Stomach (tissue), 9 donors: Measurements from ENCODE around the gene CYP4F3. TPM values are rescaled to one million over a fixed set of nuclear protein-coding genes. Genes with fewer than 3 reads are reported as not detected.

Source experiments
- DNase-seq, 2 donors: peaks; one replicate each; pipeline versions ENCODE4 v3.0.0 to v3.0.0-alpha.2; 2013 to 2019
- H3K27ac ChIP-seq, 5 donors: fragments of 200-600 bp in 4 of 5; sonication (generic) in 4 of 5; one replicate each; pipeline ENCODE4 v1.5.1; 2013 to 2019; ENCODE audit warnings: mild to moderate bottlenecking in 1 of 5, moderate library complexity in 1 of 5
- H3K27me3 ChIP-seq, 3 donors: fragments of 200-600 bp; sonication (generic); one replicate each; pipeline ENCODE4 v1.5.1; 2017 to 2019; ENCODE audit warnings: mixed run types in 1 of 3
- H3K36me3 ChIP-seq, 4 donors: fragments of 200-600 bp; sonication (generic); 1 replicate in 3 of 4; 2 replicates in 1 of 4; pipeline ENCODE4 v1.5.1; 2016 to 2019
- H3K4me1 ChIP-seq, 4 donors: fragments of 200-600 bp; sonication (generic); one replicate each; pipeline ENCODE4 v1.5.1; 2016 to 2019
- H3K4me3 ChIP-seq, 4 donors: fragments of 200-600 bp; sonication (generic) in 3 of 4; one replicate each; pipeline ENCODE4 v1.5.1; 2016 to 2019; ENCODE audit warnings: mild to moderate bottlenecking in 1 of 4
- H3K9me3 ChIP-seq, 4 donors: fragments of 200-600 bp; sonication (generic); one replicate each; pipeline ENCODE4 v1.5.1; 2016 to 2019
- EP300 ChIP-seq: sonication (generic); formaldehyde crosslinking; IDR thresholded peaks from one replicate; pipeline ENCODE4 v1.6.1; 2017; ENCODE audit warnings: antibody characterized with exemption
- POLR2A ChIP-seq, 4 donors: fragments of 450-650 bp; IDR thresholded peaks; one replicate each; pipeline ENCODE4 v1.6.1; 2016; ENCODE audit warnings: antibody characterized with exemption in 4 of 4, control low read depth in 2 of 4, mild to moderate bottlenecking in 1 of 4, moderate library complexity in 1 of 4
- POLR2AphosphoS5 ChIP-seq, 3 donors: sonication (generic); formaldehyde crosslinking; IDR thresholded peaks; one replicate each; pipeline ENCODE4 v1.6.1; 2016; ENCODE audit warnings: antibody characterized with exemption in 3 of 3
- WGBS, 5 donors: extraction: QIAGEN DNeasy Blood & Tissue Kit in 3 of 5; methylation state at CpG; one replicate each; pipeline versions ENCODE4 v1.1.5 to v1.1.7; 2013 to 2018; 5-methylcytosine and 5-hydroxymethylcytosine counted together
- intact Hi-C: fragments of 100-400 bp; cut with DNase I; formaldehyde crosslinking; loops from one replicate; pipeline ENCODE4 v1.15.1; 2023; ENCODE audit warnings: low total_unique reads
- polyA plus RNA-seq, 3 donors: library from polyadenylated mRNA; stranded (reverse); fragments of 200-250 nt; gene quantifications; one replicate each; pipeline ENCODE4 v1.2.3, GENCODE V29; 2013
- total RNA-seq, 5 donors: library from RNA; depleted of rRNA; stranded (reverse); fragments of >200 nt; gene quantifications; one replicate each; pipeline versions ENCODE4 v1.1.0 to v1.2.3, GENCODE V29; 2014 to 2016
- TF ChIP-seq, protein P1 (sequence below), 7 experiments: fragments of 450-650 bp in 4 of 7; fragments of 200-600 bp in 3 of 7; sonication (generic) in 3 of 7; IDR thresholded peaks; one replicate each; pipeline ENCODE4 v1.5.1; 2016 to 2019; ENCODE audit warnings: antibody characterized with exemption in 7 of 7, control low read depth in 2 of 7, mild to moderate bottlenecking in 1 of 7
- donor health status: healthy with polysubstance abuse.
- donor health status: Bipolar disorder and iron deficiency.
- donor health status: healthy.

CYP4F3 gene
- total and polyA plus RNA-seq, 8 donors, result 0.25 to 100 (median 5.4) TPM

DNA sequence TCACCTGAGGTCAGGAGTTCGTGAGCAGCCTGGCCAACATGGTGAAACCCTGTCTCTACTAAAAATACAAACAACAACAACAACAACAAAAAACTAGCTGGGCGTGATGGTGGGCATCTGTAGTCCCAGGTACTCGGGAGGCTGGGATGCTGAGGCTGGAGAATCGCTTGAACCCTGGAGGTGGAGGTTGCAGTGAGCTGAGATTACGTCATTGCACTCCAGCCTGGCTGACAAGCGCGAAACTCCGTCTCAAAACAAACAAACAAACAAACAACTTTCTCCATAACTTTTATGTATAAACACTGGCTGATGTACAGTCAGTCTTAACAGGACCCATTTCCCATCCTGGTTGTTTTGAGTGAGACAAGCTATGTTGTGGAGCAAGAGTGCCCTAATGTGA, 31.4 kb upstream of the CYP4F3 start:
- H3K36me3 ChIP-seq, result no peaks in the 10 kb centered on the region
- 78 to 84% (median 81%) methylated on average over 8 of the region's 8 CpGs for WGBS, 5 donors
- TF ChIP-seq, protein P1, sequence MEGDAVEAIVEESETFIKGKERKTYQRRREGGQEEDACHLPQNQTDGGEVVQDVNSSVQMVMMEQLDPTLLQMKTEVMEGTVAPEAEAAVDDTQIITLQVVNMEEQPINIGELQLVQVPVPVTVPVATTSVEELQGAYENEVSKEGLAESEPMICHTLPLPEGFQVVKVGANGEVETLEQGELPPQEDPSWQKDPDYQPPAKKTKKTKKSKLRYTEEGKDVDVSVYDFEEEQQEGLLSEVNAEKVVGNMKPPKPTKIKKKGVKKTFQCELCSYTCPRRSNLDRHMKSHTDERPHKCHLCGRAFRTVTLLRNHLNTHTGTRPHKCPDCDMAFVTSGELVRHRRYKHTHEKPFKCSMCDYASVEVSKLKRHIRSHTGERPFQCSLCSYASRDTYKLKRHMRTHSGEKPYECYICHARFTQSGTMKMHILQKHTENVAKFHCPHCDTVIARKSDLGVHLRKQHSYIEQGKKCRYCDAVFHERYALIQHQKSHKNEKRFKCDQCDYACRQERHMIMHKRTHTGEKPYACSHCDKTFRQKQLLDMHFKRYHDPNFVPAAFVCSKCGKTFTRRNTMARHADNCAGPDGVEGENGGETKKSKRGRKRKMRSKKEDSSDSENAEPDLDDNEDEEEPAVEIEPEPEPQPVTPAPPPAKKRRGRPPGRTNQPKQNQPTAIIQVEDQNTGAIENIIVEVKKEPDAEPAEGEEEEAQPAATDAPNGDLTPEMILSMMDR (IDR thresholded peaks at IDR 0.05), result no peak
- intact Hi-C loops, result no loop called here
- no peak for DNase-seq
- H3K4me1 ChIP-seq, result no peaks in the 10 kb centered on the region
- H3K4me3 ChIP-seq, result no peak overlapping the region
- no peak overlapping the region for H3K27ac ChIP-seq
- peaks cover 0 to under 1% (median 0%) of the 10 kb centered on the region in 3 donors for H3K27me3 ChIP-seq
- no peaks in the 10 kb centered on the region for H3K9me3 ChIP-seq

DNA sequence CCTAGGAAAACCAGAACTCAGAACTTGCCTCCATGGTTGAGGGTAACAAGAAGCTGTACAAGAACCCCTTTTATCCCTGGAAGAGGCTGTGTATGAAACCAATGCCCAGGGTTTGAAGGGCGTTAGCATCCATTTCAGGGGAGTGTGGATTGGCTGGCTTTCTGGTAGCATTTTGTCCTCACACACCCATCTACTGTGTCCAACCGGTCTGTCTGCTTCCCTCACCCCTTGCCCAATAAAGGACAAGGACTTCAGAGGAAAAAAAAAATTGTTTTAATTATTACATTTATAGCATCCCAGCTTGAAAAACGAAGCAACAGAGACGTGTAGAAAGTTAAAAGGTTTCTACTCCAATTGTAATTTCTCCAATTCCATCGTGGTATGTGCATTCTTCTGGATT, 28.4 kb upstream of the CYP4F3 start:
- Histone ChIP-seq H3K9me3 (no peaks in the 10 kb centered on the region), H3K27me3 (peaks cover 0 to 6% (median 0%) of the 10 kb centered on the region in 3 donors), H3K4me1 (no peaks in the 10 kb centered on the region), H3K27ac (no peak overlapping the region), H3K4me3 (no peak overlapping the region), H3K36me3 (no peaks in the 10 kb centered on the region)
- WGBS, 5 donors, result 45 to 64% (median 55%) methylated on average over 5 of the region's 5 CpGs
- no peak for DNase-seq
- intact Hi-C loops, result no loop called here
- TF ChIP-seq, protein P1 (IDR thresholded peaks at IDR 0.05), result no peak
- TF ChIP-seq POLR2A (IDR thresholded peaks at IDR 0.05) (no peak), EP300 (no peak), POLR2AphosphoS5 (IDR thresholded peaks at IDR 0.05) (no peak)

DNA sequence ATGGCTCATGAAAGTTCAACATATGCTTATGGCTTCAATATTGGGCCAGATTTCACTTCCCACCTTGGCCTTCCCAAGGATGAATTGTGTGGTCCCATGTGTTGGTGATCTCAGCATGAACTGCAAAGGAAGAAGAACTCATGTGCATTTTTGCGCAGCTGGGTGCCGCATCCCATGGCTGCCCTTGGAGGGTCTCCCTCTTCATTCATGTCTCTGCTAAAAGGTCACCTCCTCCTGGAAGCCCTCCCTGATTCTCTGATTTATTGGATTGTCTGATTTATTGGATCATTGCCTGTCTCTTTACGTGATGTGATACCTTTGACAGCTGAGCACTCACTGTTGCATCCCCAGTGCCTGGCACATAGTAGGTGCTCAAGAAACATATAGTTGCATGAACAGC, 27.4 kb upstream of the CYP4F3 start:
- no peaks in the 10 kb centered on the region for H3K4me1 ChIP-seq
- TF ChIP-seq POLR2A (IDR thresholded peaks at IDR 0.05) (no peak), POLR2AphosphoS5 (IDR thresholded peaks at IDR 0.05) (no peak), EP300 (no peak)
- TF ChIP-seq, protein P1 (IDR thresholded peaks at IDR 0.05), result no peak
- H3K4me3 ChIP-seq, result no peak overlapping the region
- no peak overlapping the region for H3K27ac ChIP-seq
- peaks cover 0 to 14% (median 0%) of the 10 kb centered on the region in 3 donors for H3K27me3 ChIP-seq
- H3K9me3 ChIP-seq, result no peaks in the 10 kb centered on the region
- no peaks in the 10 kb centered on the region for H3K36me3 ChIP-seq
- 88 to 98% (median 92%) methylated on average over 3 of the region's 3 CpGs for WGBS, 5 donors
- DNase-seq, result no peak
- intact Hi-C loops, result no loop called here

DNA sequence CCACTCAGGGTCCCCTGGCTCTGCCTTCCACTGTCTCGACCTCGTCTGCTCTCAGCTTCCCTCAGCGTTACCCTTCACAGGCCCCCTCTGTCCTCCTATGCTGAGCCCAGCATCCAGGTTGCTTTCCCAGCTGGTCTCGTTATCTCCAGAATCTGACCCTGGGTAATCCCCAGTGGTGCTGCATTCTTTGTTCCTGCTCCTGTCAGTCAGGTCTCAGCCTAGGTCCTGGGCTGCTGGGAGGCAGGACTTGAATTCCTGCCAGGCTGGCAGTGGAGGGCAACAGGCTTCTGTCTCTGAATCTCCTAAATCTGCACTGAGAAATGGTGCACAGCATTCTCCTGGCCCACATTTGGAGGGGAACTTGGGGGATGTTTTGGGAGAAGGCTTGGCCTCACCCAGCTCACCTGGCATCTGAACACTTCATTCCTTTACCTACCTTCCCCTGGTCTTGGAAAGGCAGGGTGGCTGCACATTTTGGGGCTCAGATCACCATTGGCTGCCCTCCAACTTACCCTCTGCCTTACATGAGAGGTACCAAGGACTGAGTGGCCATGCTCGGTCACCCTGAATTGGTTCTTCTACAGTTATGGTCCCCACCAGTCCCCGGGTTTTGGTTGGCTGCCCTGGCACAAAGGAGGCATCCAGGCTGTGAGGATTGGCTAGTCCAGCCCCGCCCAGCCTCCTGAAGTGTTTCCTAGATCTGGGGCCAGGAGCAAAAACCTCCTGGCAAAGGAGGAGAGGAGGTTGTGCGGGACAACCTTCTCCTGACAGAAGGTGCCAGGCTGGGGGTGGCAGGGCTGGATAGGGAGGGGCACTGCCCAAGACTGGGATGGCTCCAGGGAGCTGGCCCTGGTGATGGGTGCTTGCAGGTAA, 26.0 kb upstream of the CYP4F3 start, which contains the start of gene CYP4F8:
TSS of gene CYP4F8 (plus strand) at position 712 of the 873 bp plus-strand sequence. CDS start 399 bp downstream, outside the sequence.
- TF ChIP-seq, protein P1 (IDR thresholded peaks at IDR 0.05), result no peak
- no peak for TF ChIP-seq POLR2A (IDR thresholded peaks at IDR 0.05)
- TF ChIP-seq EP300, result no peak
- TF ChIP-seq POLR2AphosphoS5 (IDR thresholded peaks at IDR 0.05), result no peak
- no peaks in the 10 kb centered on the region for H3K4me1 ChIP-seq
- intact Hi-C loops, result no loop called here
- no peak within 1 kb of the TSS for H3K4me3 ChIP-seq
- no peak within 1 kb of the TSS for H3K27ac ChIP-seq
- no peak for DNase-seq
- no peaks in the 10 kb centered on the region for H3K9me3 ChIP-seq
- H3K36me3 ChIP-seq, result no peaks in the 10 kb centered on the region
- peaks cover 0 to 28% (median 5%) of the 10 kb centered on the region in 3 donors for H3K27me3 ChIP-seq
- WGBS, 5 donors, result 37 to 52% (median 47%) methylated on average over 7 to 8 of the region's 8 CpGs
